ENCODE results near the gene FAP.

Gene FAP, protein sequence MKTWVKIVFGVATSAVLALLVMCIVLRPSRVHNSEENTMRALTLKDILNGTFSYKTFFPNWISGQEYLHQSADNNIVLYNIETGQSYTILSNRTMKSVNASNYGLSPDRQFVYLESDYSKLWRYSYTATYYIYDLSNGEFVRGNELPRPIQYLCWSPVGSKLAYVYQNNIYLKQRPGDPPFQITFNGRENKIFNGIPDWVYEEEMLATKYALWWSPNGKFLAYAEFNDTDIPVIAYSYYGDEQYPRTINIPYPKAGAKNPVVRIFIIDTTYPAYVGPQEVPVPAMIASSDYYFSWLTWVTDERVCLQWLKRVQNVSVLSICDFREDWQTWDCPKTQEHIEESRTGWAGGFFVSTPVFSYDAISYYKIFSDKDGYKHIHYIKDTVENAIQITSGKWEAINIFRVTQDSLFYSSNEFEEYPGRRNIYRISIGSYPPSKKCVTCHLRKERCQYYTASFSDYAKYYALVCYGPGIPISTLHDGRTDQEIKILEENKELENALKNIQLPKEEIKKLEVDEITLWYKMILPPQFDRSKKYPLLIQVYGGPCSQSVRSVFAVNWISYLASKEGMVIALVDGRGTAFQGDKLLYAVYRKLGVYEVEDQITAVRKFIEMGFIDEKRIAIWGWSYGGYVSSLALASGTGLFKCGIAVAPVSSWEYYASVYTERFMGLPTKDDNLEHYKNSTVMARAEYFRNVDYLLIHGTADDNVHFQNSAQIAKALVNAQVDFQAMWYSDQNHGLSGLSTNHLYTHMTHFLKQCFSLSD

GRCh38 chr2:162243294-162243693 lies at the start of gene FAP:
TSS of gene FAP (minus strand) at chr2:162243445. CDS start at chr2:162243327, 118 bp downstream.
- DNase-seq (ENCODE audit: low read depth in 3 of 3): no peak

- no peak for DNase-seq (ENCODE audit: low read depth in 3 of 3)
These were observed 48.5 kb upstream of the FAP start for GRCh38 chr2:162291748-162292147.

GRCh38 chr2:162282765-162283425 lies 39.6 kb upstream of the FAP start:
- DNase-seq (ENCODE audit: low read depth in 3 of 3): no peak

DNA sequence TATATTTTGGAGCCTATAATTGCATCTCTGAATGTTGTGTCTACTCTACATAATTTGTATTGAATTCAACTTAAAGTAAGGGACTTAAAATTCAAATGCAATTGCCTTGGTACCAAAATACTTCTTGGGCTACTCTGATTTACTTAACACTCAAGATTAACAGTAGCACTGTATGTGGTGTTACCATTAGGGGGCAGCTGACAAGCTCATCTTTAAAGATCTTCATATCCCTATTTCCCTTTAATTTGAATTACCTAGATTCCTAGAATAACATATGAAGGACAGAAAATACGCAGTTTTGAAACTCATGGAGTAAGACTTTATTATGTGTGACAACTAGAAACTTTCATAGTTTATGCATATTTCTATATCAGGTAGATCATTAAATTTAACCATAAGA lies 37.4 kb upstream of the FAP start:
- DNase-seq (ENCODE audit: low read depth in 3 of 3): no peak

GRCh38 chr2:162277381-162277780 lies 34.1 kb upstream of the FAP start:
- DNase-seq (ENCODE audit: low read depth in 3 of 3): no peak

GRCh38 chr2:162267996-162268395 lies 24.8 kb upstream of the FAP start:
- DNase-seq (ENCODE audit: low read depth in 3 of 3): no peak

GRCh38 chr2:162267496-162267895 lies 24.3 kb upstream of the FAP start:
- no peak for DNase-seq (ENCODE audit: low read depth in 3 of 3)

GRCh38 chr2:162266460-162266760 lies 23.2 kb upstream of the FAP start:
- DNase-seq (ENCODE audit: low read depth in 3 of 3): no peak

- no peak for DNase-seq (ENCODE audit: low read depth in 3 of 3)
These were observed 22.6 kb upstream of the FAP start for GRCh38 chr2:162265666-162266459.

GRCh38 chr2:162261032-162261945 lies 18.0 kb upstream of the FAP start:
- no peak for DNase-seq (ENCODE audit: low read depth in 3 of 3)

GRCh38 chr2:162258686-162259085 lies 15.4 kb upstream of the FAP start:
- DNase-seq (ENCODE audit: low read depth in 3 of 3): no peak

DNA sequence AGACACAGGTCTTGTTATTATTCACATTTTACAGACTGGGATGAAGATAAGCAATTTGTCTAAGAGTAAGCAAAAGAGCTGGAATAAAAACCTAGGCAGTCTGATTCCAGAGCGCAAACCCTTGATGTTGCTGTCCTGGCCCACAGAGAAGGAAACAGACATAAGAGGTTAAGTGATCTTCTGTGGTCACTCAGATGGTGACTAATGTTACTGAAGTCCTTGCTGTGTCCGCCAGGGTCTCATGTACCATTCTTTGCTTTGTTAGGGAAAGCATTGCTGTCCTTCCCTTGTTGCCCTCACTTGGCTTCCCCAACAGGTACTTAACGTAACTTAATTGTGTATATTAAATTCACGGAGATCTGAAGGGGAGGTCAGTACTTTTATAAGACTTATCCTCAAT lies 14.9 kb upstream of the FAP start:
- no peak for DNase-seq (ENCODE audit: low read depth in 3 of 3)

DNA sequence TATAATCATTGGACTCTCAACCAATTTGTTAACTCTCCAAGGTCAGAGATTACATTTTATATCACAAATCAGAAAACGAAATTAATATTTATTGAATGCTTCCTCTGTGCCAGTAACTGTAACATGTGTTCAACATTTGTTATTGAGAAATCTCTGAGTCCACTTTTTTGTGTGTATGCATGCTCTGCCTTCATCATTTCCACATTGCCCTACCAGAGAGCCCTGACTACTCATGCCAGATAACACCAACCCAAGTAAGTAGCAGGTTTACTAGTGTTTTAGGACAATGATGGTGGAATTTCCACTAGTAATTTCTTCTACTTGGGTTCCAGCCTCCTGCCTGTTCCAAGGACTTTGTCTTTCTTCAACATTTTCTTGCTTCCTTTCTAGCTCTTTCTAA lies 14.2 kb upstream of the FAP start:
- no peak for DNase-seq (ENCODE audit: low read depth in 3 of 3)

DNA sequence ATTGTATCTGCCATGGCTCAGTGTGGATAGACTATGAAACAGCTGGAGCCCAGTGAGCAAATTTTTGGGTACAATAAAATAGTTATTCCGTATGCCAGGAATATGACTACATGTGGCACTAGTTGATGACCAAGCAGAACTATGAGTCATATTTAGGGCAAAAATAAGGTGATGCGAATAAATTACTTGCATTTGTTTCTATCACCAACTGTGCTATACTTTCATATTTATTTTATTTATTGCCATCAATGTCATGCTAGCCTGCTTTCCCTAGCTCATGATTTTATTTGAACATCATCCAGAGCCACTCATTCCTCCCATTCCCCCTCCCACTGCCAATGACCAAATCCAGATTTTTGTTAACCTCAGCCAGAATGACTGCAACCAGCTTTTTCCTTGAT lies 13.3 kb upstream of the FAP start:
- no peak for DNase-seq (ENCODE audit: low read depth in 3 of 3)

DNA sequence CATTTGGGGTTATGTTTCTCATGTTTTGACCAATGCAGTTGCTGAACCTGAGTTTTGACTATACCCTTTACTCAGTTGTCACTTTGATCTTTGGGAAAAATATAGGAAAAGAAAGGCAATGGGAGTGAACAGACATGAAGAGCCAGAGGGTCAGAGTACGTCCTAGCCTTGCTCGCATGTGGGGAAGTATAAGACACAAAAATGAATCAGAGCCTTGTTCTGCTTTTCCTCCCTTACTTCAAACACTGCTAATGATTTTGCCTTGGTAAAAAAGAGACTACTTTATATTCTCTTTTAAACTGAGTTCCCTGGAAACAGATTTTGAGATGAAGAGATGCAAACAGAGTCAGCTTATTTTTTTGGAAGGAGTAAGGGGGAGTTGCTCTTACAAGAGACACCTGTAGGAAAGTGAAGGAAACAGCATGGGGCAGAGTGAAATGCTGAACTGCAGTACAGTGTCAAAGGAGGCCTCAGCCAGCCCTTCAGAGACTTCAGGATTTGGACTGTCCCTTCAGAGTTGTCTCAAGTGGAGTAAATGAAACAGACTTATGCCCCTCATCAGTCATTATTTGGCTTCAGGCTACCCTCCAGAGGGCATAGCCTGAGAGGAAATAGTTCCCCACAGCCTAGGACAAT lies 11.1 kb upstream of the FAP start:
- DNase-seq (ENCODE audit: low read depth in 3 of 3): no peak

DNA sequence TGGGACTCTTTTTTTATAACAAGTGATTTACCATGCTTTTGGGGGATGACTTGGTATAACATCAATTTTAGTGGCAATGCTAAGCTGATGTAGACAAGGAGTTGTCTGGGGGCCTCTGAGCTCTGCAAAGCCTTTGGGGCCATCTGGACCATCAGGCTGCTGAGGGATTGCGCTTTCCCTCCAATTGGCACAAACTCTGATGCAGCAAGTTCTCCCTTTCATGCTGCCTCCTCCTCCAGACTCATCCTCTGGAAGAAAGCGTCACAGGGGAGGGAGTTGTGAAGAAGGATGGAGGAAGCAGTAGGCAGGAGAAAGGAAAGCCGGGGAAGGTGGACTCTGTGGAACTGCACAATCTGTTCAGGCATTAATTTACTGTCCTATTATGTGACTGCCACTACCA lies 10.2 kb upstream of the FAP start:
- no peak for DNase-seq (ENCODE audit: low read depth in 3 of 3)

DNA sequence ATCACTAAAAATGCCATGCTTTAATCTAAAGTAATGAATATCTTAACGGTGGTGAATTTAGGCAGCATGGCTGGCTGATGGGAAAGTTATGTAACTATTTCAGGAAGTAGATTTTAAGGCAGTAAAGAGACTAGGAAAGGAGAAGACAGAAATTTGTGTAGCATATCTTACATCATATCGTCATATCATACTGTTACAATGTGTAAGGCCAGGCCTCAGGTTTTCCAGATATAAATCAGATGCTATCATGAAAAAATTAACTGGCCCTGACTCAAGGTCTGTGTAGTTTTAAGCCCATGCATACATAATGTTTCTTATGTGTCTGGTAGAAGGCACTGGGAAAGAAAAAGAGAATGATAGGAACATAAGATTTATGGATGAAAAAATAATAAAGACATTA lies 8.9 kb upstream of the FAP start:
- no peak for DNase-seq (ENCODE audit: low read depth in 3 of 3)

DNA sequence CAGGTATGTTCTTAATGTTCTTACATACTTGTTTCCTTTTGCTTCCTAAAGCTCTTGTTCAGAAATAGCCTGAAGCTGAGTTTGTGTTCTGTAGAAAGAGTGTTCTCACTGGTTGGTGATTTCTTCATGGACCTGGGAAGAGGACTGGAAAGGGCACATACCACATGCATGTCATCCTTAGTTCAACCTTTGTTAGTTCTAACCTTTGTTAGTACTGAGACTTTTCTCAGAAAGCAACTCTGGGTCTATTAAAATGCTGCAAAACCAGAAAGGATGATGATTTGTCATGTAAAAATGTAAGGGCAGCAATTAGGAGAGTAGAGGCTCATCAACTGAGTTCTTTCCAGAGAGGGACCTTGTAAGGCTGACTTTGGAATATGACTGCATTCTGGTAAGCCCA lies 2.5 kb upstream of the FAP start:
- no peak for DNase-seq (ENCODE audit: low read depth in 3 of 3)

- no peak for DNase-seq (ENCODE audit: low read depth in 3 of 3)
These were observed 1.8 kb upstream of the FAP start for GRCh38 chr2:162245061-162245460.

DNA sequence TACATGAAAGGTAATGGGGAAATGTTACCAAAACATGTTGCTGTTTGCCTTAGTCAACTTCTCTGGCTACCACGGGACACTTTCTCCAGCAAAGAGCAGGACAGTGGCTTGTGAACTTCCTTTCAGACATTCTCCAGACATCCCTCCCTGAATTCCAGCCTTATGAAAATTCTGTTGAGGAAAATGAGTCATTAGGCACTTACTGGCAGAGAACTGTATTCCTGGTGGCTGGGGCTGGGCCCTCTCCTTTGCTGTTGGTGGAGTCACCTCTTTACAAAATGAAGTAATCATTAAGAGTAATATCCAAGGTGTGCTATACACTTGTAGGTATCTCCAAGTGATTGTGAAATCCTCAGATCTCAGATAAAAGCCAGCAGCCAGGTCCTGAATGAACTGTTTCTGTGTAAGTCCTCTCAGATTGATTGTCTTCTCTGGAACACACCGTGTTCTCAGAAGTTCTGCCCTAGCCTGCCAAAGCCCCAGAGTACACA lies 1.3 kb upstream of the FAP start:
- no peak for DNase-seq (ENCODE audit: low read depth in 3 of 3)
